CD14-positive monocyte (primary cell): ENCODE results near the gene TMUB1. TPM values are rescaled to one million over a fixed set of nuclear protein-coding genes. Genes with fewer than 3 reads are reported as not detected.

ENCODE experiments used
- DNase-seq, 3 donors: peaks; one replicate each; pipeline ENCODE4 v3.0.0-alpha.2; 2011 to 2022
- H2AFZ ChIP-seq: 2 replicates; pipeline ENCODE4 v1.6.0; 2012; ENCODE audit warnings: mild to moderate bottlenecking, low read depth, low read length, inconsistent platforms; ENCODE audit not compliant: insufficient read depth, poor library complexity, severe bottlenecking
- H3K27ac ChIP-seq, 2 donors: 1 replicate in 1 of 2; 2 replicates in 1 of 2; pipeline ENCODE4 v1.5.1; 2012 to 2013; ENCODE audit warnings: low read length in 2 of 2, control low read depth in 1 of 2, inconsistent platforms in 1 of 2, low read depth in 1 of 2, mild to moderate bottlenecking in 1 of 2
- H3K27me3 ChIP-seq, 2 donors: one replicate each; pipeline versions ENCODE4 v1.6.0 to v1.6.1; 2011 to 2013; ENCODE audit warnings: low read length in 2 of 2; ENCODE audit not compliant: control insufficient read depth in 2 of 2, insufficient read depth in 2 of 2
- H3K36me3 ChIP-seq, 2 donors: replicated peaks in 1 of 2; 1 replicate in 1 of 2; 2 replicates in 1 of 2; pipeline versions ENCODE4 v1.5.1 to v1.6.1; 2012 to 2013; ENCODE audit warnings: low read length in 2 of 2, control low read depth in 1 of 2, inconsistent platforms in 1 of 2, mild to moderate bottlenecking in 1 of 2; ENCODE audit not compliant: insufficient read depth in 2 of 2, control insufficient read depth in 1 of 2
- H3K4me1 ChIP-seq, 2 donors: 1 replicate in 1 of 2; 2 replicates in 1 of 2; pipeline versions ENCODE4 v1.5.1 to v1.6.1; 2012 to 2013; ENCODE audit warnings: low read length in 2 of 2, control low read depth in 1 of 2, inconsistent platforms in 1 of 2, mild to moderate bottlenecking in 1 of 2, moderate library complexity in 1 of 2; ENCODE audit not compliant: insufficient read depth in 2 of 2, control insufficient read depth in 1 of 2
- H3K4me2 ChIP-seq: replicated peaks from 2 replicates; pipeline ENCODE3; 2012; ENCODE audit warnings: low read length, moderate library complexity, mild to moderate bottlenecking; ENCODE audit not compliant: poor library complexity, severe bottlenecking; ENCODE audit errors: extremely low read depth
- H3K4me3 ChIP-seq, 3 experiments: fragments of 200-600 bp in 1 of 3; sonication (generic) in 1 of 3; replicated peaks in 1 of 3; 1 replicate in 2 of 3; 2 replicates in 1 of 3; pipeline ENCODE4 v1.5.1; 2011 to 2013; ENCODE audit warnings: low read length in 3 of 3, mild to moderate bottlenecking in 3 of 3, control low read depth in 2 of 3, low read depth in 2 of 3, inconsistent platforms in 1 of 3, moderate library complexity in 1 of 3
- H3K79me2 ChIP-seq: 2 replicates; pipeline ENCODE4 v1.6.0; 2012; ENCODE audit warnings: mild to moderate bottlenecking, control low read depth, inconsistent platforms, low read length, moderate library complexity; ENCODE audit not compliant: insufficient read depth
- H3K9ac ChIP-seq: 2 replicates; pipeline ENCODE4 v1.6.0; 2017; ENCODE audit warnings: low read length, mild to moderate bottlenecking; ENCODE audit not compliant: insufficient read depth, poor library complexity, severe bottlenecking
- H3K9me3 ChIP-seq, 2 donors: replicated peaks in 1 of 2; 1 replicate in 1 of 2; 2 replicates in 1 of 2; pipeline versions ENCODE4 v1.5.1 to v1.6.1; 2012 to 2013; ENCODE audit warnings: low read length in 2 of 2, control low read depth in 1 of 2; ENCODE audit not compliant: control insufficient read depth in 1 of 2, insufficient read depth in 1 of 2
- H4K20me1 ChIP-seq: 2 replicates; pipeline ENCODE4 v1.6.0; 2012; ENCODE audit warnings: mild to moderate bottlenecking, low read length, control low read depth, moderate library complexity; ENCODE audit not compliant: insufficient read depth
- H3K27ac Mint-ChIP-seq, 7 donors: one replicate each; pipeline ENCODE4 v1.8.0; 2020; ENCODE audit warnings: mild to moderate bottlenecking in 7 of 7, mixed read lengths in 7 of 7, moderate library complexity in 6 of 7, inconsistent platforms in 2 of 7
- H3K27me3 Mint-ChIP-seq, 3 donors: one replicate each; pipeline ENCODE4 v1.8.0; 2021 to 2022; ENCODE audit warnings: low read depth in 3 of 3, mild to moderate bottlenecking in 3 of 3, mixed read lengths in 3 of 3, moderate library complexity in 3 of 3, inconsistent platforms in 1 of 3
- H3K36me3 Mint-ChIP-seq, 2 donors: one replicate each; pipeline ENCODE4 v1.8.0; 2020; ENCODE audit warnings: mixed read lengths in 2 of 2, inconsistent platforms in 1 of 2, mild to moderate bottlenecking in 1 of 2
- H3K4me1 Mint-ChIP-seq: one replicate; pipeline ENCODE4 v1.8.0; 2020; ENCODE audit warnings: mild to moderate bottlenecking, mixed read lengths
- H3K4me3 Mint-ChIP-seq, 2 donors: one replicate each; pipeline ENCODE4 v1.8.0; 2020; ENCODE audit warnings: mild to moderate bottlenecking in 2 of 2, mixed read lengths in 2 of 2, moderate library complexity in 1 of 2
- H3K9me3 Mint-ChIP-seq, 7 donors: one replicate each; pipeline ENCODE4 v1.8.0; 2020 to 2022; ENCODE audit warnings: mixed read lengths in 7 of 7, mild to moderate bottlenecking in 6 of 7, moderate library complexity in 6 of 7, inconsistent platforms in 2 of 7
- WGBS: methylation state at CpG from one replicate; pipeline ENCODE4 v1.1.5; 2013; ENCODE audit warnings: missing lambda C conversion rate; ENCODE audit not compliant: insufficient coverage; 5-methylcytosine and 5-hydroxymethylcytosine counted together
- intact Hi-C, 2 donors: fragments of 100-400 bp; cut with micrococcal nuclease; formaldehyde crosslinking; loops; one replicate each; pipeline versions ENCODE4 v1.15.0 to v1.15.1; 2023
- polyA plus RNA-seq, 3 donors: library from polyadenylated mRNA; depleted of rRNA in 1 of 3; unstranded in 2 of 3; stranded (reverse) in 1 of 3; fragments of 300-500 nt in 2 of 3; fragments of >200 nt in 1 of 3; fragmentation: Illumina TruSeq in 2 of 3; gene quantifications; 1 replicate in 2 of 3; 2 replicates in 1 of 3; pipeline ENCODE4 v1.2.3, GENCODE V29; 2012 to 2021
- TF ChIP-seq, protein P1 (sequence below): fragments of 200-600 bp; IDR thresholded peaks from one replicate; pipeline ENCODE4 v1.8.0; 2022; ENCODE audit warnings: antibody characterized with exemption, mild to moderate bottlenecking

The TMUB1 gene
- polyA plus RNA-seq, 3 donors, result 17.4 to 28.2 (median 19.8) TPM

GRCh38 chr7:151118108-151119054 is 35.1 kb upstream of the TMUB1 start:
- H3K4me1 Mint-ChIP-seq, result peaks cover 3% of the 10 kb centered on the region
- H3K27ac Mint-ChIP-seq, result peak overlapping the region in 1 of 7 donors; percentile 84
- Histone ChIP-seq H3K36me3 (peaks cover 43 to 72% of the 10 kb centered on the region in 2 donors), H4K20me1 (peaks cover 81% of the 10 kb centered on the region), H2AFZ (no peak overlapping the region), H3K9ac (no peak overlapping the region), H3K9me3 (no peaks in the 10 kb centered on the region), H3K27ac (no peak overlapping the region), H3K27me3 (peaks cover 2 to 20% of the 10 kb centered on the region in 2 donors), H3K4me1 (peaks cover 3 to 7% of the 10 kb centered on the region in 2 donors), H3K4me2 (no peak overlapping the region), H3K79me2 (peaks cover 3% of the 10 kb centered on the region), H3K4me3 (no peak overlapping the region)
- peaks cover 16 to 20% (median 20%) of the 10 kb centered on the region in 3 donors for H3K27me3 Mint-ChIP-seq
- no peak for DNase-seq
- no peak overlapping the region for H3K4me3 Mint-ChIP-seq
- TF ChIP-seq, protein P1, sequence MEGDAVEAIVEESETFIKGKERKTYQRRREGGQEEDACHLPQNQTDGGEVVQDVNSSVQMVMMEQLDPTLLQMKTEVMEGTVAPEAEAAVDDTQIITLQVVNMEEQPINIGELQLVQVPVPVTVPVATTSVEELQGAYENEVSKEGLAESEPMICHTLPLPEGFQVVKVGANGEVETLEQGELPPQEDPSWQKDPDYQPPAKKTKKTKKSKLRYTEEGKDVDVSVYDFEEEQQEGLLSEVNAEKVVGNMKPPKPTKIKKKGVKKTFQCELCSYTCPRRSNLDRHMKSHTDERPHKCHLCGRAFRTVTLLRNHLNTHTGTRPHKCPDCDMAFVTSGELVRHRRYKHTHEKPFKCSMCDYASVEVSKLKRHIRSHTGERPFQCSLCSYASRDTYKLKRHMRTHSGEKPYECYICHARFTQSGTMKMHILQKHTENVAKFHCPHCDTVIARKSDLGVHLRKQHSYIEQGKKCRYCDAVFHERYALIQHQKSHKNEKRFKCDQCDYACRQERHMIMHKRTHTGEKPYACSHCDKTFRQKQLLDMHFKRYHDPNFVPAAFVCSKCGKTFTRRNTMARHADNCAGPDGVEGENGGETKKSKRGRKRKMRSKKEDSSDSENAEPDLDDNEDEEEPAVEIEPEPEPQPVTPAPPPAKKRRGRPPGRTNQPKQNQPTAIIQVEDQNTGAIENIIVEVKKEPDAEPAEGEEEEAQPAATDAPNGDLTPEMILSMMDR, result no peak
- WGBS, result 97% methylated on average over 38 of the region's 38 CpGs
- H3K9me3 Mint-ChIP-seq, result peaks cover 0 to 4% (median 2%) of the 10 kb centered on the region in 7 donors
- intact Hi-C loops, result loop anchor here in 1 of 2 donors (10.0 kb wide), 1 partner anchor 224 kb away; no protein-coding TSS in a partner anchor
- peaks cover 61 to 64% of the 10 kb centered on the region in 2 donors for H3K36me3 Mint-ChIP-seq

DNA sequence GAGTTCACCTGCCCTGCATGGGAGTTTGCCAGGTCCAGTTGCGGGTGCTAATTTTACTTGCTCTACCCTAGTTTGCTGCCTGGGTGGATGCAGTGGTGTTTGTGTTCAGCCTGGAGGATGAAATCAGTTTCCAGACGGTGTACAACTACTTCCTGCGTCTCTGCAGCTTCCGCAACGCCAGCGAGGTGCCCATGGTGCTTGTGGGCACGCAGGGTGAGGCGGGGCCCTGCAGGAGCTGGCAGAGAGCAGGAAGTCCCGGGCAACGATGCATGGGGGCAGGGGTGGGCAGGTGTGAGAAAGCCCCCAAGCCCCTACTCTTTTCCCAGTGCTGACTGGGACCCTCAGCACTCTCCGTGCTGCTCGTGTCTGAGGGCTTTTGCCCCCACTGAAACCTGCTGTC is 34.3 kb upstream of the TMUB1 start:
- WGBS, result 66% methylated on average over 8 of the region's 12 CpGs
- H3K36me3 ChIP-seq, result peaks cover 38 to 67% of the 10 kb centered on the region in 2 donors
- no peak overlapping the region for H3K4me3 ChIP-seq
- peaks cover 3% of the 10 kb centered on the region for H3K79me2 ChIP-seq
- no peak overlapping the region for H2AFZ ChIP-seq
- no peaks in the 10 kb centered on the region for H3K9me3 ChIP-seq
- no peak overlapping the region for H3K27ac ChIP-seq
- Mint-ChIP-seq H3K27ac (no peak overlapping the region), H3K4me1 (peaks cover 3% of the 10 kb centered on the region), H3K9me3 (peaks cover 0 to 4% (median 2%) of the 10 kb centered on the region in 7 donors), H3K4me3 (no peak overlapping the region), H3K27me3 (peaks cover 21 to 27% (median 21%) of the 10 kb centered on the region in 3 donors), H3K36me3 (peaks cover 61 to 67% of the 10 kb centered on the region in 2 donors)
- peaks cover 3 to 7% of the 10 kb centered on the region in 2 donors for H3K4me1 ChIP-seq
- peaks cover 2 to 21% of the 10 kb centered on the region in 2 donors for H3K27me3 ChIP-seq
- peaks cover 87% of the 10 kb centered on the region for H4K20me1 ChIP-seq
- no peak overlapping the region for H3K4me2 ChIP-seq
- TF ChIP-seq, protein P1, result no peak
- intact Hi-C loops, result loop anchor here in 1 of 2 donors (10.0 kb wide), 1 partner anchor 223 kb away; no protein-coding TSS in a partner anchor
- DNase-seq, result no peak
- no peak overlapping the region for H3K9ac ChIP-seq
